ES-I3 (cell line): Measurements from ENCODE around the gene PHACTR3.

ENCODE experiments used
- H3K36me3 ChIP-seq: 2 replicates; pipeline ENCODE4 v1.6.1; 2013; ENCODE audit warnings: mild to moderate bottlenecking, low read length, control low read depth, moderate library complexity; ENCODE audit not compliant: insufficient read depth
- H3K4me1 ChIP-seq: 2 replicates; pipeline ENCODE4 v1.6.1; 2013; ENCODE audit warnings: mild to moderate bottlenecking, control low read depth, low read length; ENCODE audit not compliant: insufficient read depth
- H3K9ac ChIP-seq: 2 replicates; pipeline ENCODE4 v1.6.1; 2013; ENCODE audit warnings: low read depth, mild to moderate bottlenecking, low read length, moderate library complexity
- H3K9me3 ChIP-seq: 2 replicates; pipeline ENCODE4 v1.6.1; 2013; ENCODE audit warnings: mild to moderate bottlenecking, low read length, moderate library complexity; ENCODE audit not compliant: control insufficient read depth, insufficient read depth

Gene PHACTR3

DNA sequence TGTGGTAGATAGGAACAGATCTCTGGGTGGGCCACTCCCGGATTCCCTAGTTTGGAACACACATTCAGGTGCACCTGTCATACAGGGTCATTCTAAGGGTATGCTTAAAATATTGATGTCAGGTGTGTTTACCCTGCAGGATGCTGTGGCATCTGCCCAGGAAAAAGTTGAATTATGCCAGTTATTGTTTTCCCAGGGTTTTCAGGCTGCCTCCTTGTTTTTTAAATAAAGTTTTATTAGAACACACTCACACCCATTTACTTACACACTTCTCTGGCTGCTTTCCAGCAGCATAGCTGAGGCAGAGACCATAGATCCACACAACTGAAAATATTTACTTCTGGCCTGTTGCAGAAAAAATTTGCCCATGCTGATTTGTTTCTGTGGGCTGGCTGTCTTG lies 76.5 kb downstream of the PHACTR3 start:
- no peak overlapping the region for H3K9ac ChIP-seq
- no peaks in the 10 kb centered on the region for H3K36me3 ChIP-seq
- no peaks in the 10 kb centered on the region for H3K9me3 ChIP-seq
- no peaks in the 10 kb centered on the region for H3K4me1 ChIP-seq

DNA sequence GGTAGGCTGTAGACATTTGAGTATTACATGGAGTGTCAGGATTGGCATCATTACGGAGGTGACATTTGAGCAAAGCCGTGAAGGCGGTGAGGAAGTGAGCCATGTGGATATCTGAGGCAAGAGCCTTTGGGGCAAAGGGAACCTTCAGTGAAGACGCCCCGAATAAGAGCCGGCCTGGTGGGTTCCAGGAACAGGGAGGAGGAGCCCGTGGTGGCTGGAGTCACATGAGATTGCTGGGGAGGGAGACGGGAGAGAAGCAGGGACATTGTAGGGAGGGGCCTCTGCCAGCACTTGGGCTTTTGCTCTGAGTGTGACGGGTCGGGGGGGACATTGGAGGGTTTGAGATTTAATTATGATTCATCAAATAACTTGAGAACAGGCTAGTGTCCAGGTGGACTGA lies 78.3 kb downstream of the PHACTR3 start:
- Histone ChIP-seq H3K36me3 (no peaks in the 10 kb centered on the region), H3K9ac (no peak overlapping the region), H3K4me1 (no peaks in the 10 kb centered on the region), H3K9me3 (no peaks in the 10 kb centered on the region)

DNA sequence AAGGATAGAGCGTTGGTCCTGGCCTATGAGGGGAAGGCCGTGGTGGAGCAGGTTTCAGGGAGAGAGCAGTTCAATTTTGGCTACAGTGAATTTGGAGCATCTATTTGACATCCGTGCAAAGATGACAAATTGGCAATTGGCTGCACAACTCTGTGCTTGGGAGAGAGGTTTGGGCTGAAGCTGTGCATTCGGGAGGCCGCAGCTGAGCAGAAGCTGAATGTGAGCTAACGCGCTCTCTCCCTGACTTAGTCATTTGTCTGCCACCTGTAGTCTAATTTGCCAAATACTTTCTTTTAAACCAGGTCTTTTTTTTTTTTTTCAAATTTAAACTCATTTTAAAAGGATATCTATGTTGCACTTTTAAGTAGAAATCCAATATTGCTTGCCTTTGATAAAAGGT lies 78.8 kb downstream of the PHACTR3 start:
- H3K4me1 ChIP-seq, result no peaks in the 10 kb centered on the region
- no peaks in the 10 kb centered on the region for H3K9me3 ChIP-seq
- no peak overlapping the region for H3K9ac ChIP-seq
- H3K36me3 ChIP-seq, result no peaks in the 10 kb centered on the region

DNA sequence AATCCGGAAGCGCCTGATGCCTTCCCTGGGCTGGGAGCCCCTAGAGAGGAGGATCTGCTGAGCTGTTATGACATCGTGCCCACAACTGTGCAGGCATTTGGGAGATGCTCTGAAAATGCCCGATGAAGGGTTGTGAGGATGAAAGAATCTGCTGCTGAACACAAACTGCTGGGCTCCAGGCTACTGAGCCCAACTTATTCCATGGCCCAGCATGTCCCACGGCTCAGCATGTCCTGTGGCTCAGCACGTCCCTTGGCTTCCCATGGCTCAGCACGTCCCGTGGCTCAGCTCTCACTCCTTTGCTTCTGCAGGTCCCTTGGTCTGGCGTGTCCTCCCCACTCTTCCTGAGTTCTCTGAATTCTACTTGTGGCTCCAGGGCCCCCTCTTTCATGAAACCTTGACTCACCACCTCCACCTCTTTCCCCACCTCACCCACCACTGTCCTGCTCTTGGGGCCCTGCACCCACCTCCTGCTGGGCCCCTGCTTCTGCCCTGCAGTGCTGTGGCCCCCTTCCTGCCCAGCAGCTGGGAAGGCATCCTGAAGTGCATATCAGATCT lies 80.4 kb downstream of the PHACTR3 start:
- Histone ChIP-seq H3K4me1 (no peaks in the 10 kb centered on the region), H3K36me3 (no peaks in the 10 kb centered on the region), H3K9me3 (no peaks in the 10 kb centered on the region), H3K9ac (no peak overlapping the region)

DNA sequence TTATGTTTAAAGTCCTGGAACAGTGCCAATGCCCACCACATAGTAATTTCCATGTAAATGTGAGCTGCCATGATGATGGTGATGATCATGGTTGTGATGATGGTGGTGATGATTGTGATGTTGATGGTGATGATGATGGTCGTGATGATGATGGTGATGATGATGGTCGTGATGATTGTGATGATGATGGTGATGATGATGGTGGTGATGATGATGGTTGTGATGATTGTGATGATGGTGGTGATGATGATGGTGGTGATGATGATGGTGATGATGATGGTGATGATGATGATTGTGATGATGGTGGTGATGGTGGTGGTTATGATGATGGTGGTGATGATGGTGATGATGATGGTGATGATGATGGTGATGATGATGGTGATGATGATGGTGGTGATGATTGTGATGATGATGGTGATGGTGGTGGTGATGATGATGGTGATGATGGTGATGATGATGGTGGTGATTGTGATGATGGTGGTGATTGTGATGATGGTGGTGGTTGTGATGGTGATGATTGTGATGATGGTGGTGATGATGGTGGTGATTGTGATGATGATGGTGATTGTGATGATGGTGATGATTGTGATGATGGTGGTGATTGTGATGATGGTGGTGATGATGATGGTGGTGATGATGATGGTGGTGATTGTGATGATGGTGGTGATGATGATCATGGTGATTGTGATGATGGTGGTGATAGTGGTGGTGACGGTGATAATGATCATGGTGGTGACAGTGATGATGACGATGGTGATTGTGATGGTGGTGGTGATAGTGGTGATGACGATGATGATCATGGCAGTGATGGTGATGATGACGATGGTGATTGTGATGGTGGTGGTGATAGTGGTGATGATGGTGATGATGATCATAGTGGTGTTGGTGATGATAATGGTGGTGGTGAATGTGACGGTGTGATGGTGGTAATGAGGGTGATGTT lies 82.3 kb downstream of the PHACTR3 start:
- Histone ChIP-seq H3K36me3 (no peaks in the 10 kb centered on the region), H3K9me3 (no peaks in the 10 kb centered on the region), H3K4me1 (no peaks in the 10 kb centered on the region), H3K9ac (no peak overlapping the region)

DNA sequence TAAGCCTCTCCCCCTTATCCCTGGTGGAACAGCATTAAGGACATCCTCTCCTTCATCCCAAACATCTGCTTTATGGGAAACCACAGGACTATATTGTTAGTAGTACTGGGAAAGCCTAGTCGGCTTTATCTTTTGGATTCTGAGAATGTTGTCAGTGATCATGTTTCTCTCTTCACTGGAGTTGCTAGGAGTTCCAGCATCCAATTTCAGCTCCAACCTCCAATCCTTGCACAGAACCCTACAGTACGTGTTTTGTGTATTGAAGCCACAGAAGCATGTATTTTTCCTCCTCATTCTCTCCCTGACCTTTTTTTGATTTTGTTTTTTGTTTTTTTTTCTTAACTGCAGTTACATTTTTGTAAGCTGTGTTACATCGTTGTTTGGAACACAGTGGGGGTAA lies 84.0 kb downstream of the PHACTR3 start:
- Histone ChIP-seq H3K9ac (no peak overlapping the region), H3K36me3 (no peaks in the 10 kb centered on the region), H3K9me3 (no peaks in the 10 kb centered on the region), H3K4me1 (no peaks in the 10 kb centered on the region)

DNA sequence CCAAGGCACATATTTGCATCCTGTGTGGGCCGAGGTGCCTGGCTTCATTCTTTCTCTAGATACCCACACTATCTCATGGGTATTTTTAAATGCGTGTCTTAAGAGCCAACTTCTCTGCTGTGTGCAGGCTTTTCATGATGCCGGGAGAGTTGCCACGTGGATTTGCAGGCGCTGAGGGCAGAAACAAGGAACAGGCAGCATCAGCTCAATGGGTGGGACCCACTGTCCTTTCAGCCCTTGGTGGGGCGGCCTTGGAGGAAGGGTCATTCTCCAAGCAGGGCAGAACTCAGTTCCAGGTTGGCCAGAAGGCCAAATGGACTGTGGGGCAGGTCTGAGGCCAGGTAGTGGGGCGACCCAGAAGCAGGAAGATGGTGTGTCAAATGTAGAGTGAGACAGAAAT lies 84.7 kb downstream of the PHACTR3 start:
- Histone ChIP-seq H3K4me1 (no peaks in the 10 kb centered on the region), H3K9me3 (no peaks in the 10 kb centered on the region), H3K36me3 (no peaks in the 10 kb centered on the region), H3K9ac (no peak overlapping the region)

DNA sequence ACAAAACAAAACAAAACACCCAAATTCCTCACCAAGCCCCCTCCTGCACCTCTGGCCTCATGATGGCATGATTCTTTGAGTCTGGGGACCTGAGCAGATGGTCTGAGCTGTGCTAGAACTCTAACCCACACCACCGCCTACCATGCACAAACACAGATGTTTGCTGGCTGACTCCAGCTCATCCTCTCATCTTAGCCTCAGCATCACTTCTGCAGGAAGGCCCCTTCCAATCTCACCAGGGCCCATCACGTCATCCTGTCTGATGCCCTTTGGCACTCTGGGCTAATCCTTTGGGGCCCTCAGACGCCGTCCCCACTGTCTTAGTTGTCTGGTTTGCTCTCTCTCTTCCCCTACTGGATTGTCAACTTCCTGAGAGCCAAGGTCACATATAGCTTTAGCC lies 85.8 kb downstream of the PHACTR3 start:
- H3K36me3 ChIP-seq, result no peaks in the 10 kb centered on the region
- no peaks in the 10 kb centered on the region for H3K4me1 ChIP-seq
- no peaks in the 10 kb centered on the region for H3K9me3 ChIP-seq
- H3K9ac ChIP-seq, result no peak overlapping the region

DNA sequence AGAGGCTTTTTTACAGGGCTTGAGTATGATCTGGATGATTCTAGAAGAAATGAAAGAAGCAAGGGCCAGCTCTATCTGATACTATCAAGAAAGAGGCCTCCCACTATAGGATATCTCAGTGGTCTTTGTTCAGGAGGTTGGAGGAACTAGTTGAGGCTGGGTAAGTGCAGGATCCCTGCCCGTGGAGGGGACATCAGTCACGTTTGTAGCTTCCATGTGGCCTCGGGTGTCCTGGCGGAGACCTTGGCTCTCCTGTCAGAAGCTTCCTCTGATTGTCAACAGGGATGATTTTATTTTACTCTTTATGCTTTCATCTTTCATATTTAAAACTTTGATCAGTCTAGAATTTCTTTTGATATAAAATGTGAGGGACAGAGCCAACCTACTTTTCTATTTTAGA lies 86.6 kb downstream of the PHACTR3 start:
- no peaks in the 10 kb centered on the region for H3K9me3 ChIP-seq
- H3K9ac ChIP-seq, result no peak overlapping the region
- H3K36me3 ChIP-seq, result no peaks in the 10 kb centered on the region
- no peaks in the 10 kb centered on the region for H3K4me1 ChIP-seq

DNA sequence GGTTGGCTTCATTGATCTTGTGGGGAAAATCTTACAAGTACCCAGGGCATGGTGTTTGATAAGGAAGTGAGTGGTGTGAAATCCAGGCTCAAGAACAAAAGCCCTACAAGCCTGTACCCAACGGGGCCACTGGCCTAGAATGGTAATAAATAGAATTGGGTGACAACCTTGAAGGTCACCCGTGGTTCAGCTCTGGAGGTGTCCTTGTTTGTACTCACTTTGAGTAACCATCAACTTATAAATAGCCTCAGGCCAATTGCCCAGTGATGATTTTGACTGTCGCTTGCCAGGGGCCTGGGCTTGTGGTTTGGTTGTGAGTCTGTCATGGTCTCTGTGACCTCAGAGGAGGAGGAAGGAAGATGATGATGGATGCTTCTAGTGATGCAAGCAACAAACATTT lies 87.8 kb downstream of the PHACTR3 start:
- no peaks in the 10 kb centered on the region for H3K9me3 ChIP-seq
- H3K4me1 ChIP-seq, result no peaks in the 10 kb centered on the region
- H3K9ac ChIP-seq, result no peak overlapping the region
- no peaks in the 10 kb centered on the region for H3K36me3 ChIP-seq

DNA sequence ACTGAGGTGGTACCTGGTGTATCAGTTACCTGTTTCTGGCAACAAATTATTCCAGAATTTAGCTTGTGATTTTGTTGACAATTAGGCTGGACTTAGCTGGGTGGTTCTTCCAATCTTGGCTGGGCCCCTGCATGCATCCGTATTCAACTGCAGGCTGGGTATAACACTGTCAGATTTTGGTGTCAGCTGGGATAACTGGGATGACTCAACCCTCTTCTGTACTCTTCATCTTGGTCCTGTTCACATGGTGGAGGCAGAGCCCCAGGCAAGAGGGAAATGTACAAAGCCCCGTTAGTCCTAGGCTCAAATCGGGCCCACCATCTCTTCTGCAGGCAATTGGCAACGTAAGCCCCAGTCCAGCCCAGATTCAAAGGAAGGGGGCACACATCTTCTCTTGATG lies 89.2 kb downstream of the PHACTR3 start:
- Histone ChIP-seq H3K36me3 (no peaks in the 10 kb centered on the region), H3K9me3 (no peaks in the 10 kb centered on the region), H3K9ac (no peak overlapping the region), H3K4me1 (no peaks in the 10 kb centered on the region)

DNA sequence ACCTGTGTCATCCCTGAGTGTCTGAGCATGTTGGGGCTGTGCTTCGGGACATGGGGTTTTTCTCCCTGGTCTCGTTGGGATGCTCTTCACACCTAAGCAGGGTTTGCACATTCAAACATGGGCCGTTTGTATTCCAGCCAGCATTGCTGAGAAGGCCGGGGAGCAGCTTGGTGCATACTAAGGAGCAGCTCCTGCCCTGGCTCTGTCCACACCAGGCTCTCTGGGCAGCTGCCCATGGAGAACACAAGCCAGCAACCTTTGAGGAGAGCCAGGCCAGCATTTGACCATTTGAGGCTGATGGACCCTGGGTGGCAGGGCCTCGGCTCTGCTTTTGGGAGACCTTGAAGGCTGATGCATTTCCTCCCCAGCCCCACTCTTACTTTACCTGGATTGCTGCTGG lies 92.1 kb downstream of the PHACTR3 start:
- H3K36me3 ChIP-seq, result no peaks in the 10 kb centered on the region

DNA sequence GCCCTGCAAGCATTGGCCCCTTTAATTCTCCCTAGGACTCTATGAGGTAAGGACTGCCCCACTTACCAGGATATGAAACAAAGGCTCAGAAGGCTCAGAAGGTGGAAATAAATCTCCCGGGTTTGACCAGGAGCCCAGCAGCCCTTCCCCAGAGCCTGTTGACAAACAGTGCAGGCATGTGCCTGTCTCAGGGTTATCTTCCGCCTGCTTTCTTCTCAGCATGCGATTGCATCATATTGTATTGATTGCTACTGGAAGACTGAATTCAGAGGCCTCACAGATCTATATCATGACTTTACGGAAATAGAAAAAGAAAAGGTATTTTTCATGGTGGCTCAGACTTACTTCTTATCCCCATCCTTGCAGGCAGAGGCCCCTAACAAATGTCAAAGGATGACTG lies 92.7 kb downstream of the PHACTR3 start:
- H3K9me3 ChIP-seq, result no peaks in the 10 kb centered on the region
- no peaks in the 10 kb centered on the region for H3K36me3 ChIP-seq
- H3K9ac ChIP-seq, result no peak overlapping the region
- no peaks in the 10 kb centered on the region for H3K4me1 ChIP-seq

More for the DNA sequence above, 92.1 kb downstream of the PHACTR3 start:
- Histone ChIP-seq H3K4me1 (no peaks in the 10 kb centered on the region), H3K9me3 (no peaks in the 10 kb centered on the region), H3K9ac (no peak overlapping the region)

DNA sequence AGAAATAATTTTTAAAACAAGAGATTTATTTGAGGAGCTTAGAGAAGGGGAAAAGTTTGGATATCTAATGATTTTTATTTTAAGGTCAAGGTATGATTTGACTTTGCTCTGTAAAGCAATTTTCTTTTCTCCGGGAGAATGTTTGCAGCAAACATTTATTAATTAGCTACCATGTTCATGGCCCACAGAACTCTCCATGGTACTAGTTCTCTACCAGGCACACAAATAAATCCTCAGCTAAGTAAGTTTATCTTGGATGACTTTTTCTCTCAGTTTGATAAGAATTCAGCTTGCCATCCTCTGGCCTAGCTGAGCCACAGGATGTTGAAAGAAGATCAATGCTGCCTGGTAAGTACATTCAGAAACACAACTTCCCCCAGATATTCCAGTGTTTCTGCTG lies 94.3 kb downstream of the PHACTR3 start:
- no peaks in the 10 kb centered on the region for H3K36me3 ChIP-seq
- no peaks in the 10 kb centered on the region for H3K9me3 ChIP-seq
- H3K4me1 ChIP-seq, result no peaks in the 10 kb centered on the region
- no peak overlapping the region for H3K9ac ChIP-seq

DNA sequence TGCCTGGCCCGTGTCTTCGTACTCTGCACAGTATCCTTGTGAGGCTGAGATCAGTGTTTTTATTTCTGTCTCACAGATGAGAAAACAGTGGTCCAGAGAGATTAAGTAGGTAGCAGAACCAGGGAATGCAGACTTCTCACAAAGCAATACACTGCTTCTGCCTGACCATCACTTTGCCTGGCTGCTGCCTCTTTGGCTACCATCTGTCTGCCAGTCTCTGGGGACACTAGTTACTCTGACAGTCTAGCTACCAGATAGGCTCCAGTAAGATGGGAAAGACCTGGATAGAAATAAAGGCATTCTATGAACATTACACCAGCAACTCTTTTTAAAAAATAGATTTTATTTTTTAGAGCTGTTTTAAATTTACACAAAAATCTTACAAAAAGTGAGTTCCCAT lies 96.9 kb downstream of the PHACTR3 start:
- Histone ChIP-seq H3K9ac (no peak overlapping the region), H3K36me3 (no peaks in the 10 kb centered on the region), H3K4me1 (no peaks in the 10 kb centered on the region), H3K9me3 (no peaks in the 10 kb centered on the region)
